IMR-90 (cell line): Measurements from ENCODE around the gene TMEM62.

Experiments
- BHLHE40 ChIP-seq: fragments of 150-350 bp; IDR thresholded peaks from 2 replicates; pipeline ENCODE4 v1.6.1; 2016; ENCODE audit warnings: mild to moderate bottlenecking, low read depth, low read length
- CEBPB ChIP-seq: IDR thresholded peaks from 2 replicates; pipeline ENCODE4 v1.6.1; 2012; ENCODE audit warnings: low read depth, low read length, improper control_type of control experiment
- MAZ ChIP-seq: IDR thresholded peaks from 2 replicates; pipeline ENCODE4 v1.6.1; 2012; ENCODE audit warnings: low read depth, mild to moderate bottlenecking, low read length, improper control_type of control experiment, moderate library complexity, borderline replicate concordance
- MXI1 ChIP-seq: IDR thresholded peaks from 2 replicates; pipeline ENCODE4 v1.6.1; 2012; ENCODE audit warnings: low read depth, mild to moderate bottlenecking, low read length, moderate library complexity, borderline replicate concordance
- POLR2A ChIP-seq: IDR thresholded peaks from 2 replicates; pipeline ENCODE4 v1.6.1; 2012; ENCODE audit warnings: mild to moderate bottlenecking, low read depth, low read length
- RCOR1 ChIP-seq: IDR thresholded peaks from 2 replicates; pipeline ENCODE4 v1.6.1; 2012; ENCODE audit warnings: mild to moderate bottlenecking, low read length, improper control_type of control experiment; ENCODE audit not compliant: insufficient replicate concordance
- RFX5 ChIP-seq: IDR thresholded peaks from 2 replicates; pipeline ENCODE4 v1.8.0; 2012; ENCODE audit warnings: low read depth, mild to moderate bottlenecking, low read length, moderate library complexity
- TF ChIP-seq, protein P1 (sequence below): fragments of 150-350 bp; IDR thresholded peaks from 2 replicates; pipeline ENCODE4 v1.6.1; 2016; ENCODE audit warnings: low read depth, mild to moderate bottlenecking, low read length, moderate library complexity, borderline replicate concordance
- TF ChIP-seq, protein P2 (sequence below): conservative IDR thresholded peaks from 2 replicates; pipeline ENCODE4 v1.5.1; 2012; ENCODE audit warnings: mild to moderate bottlenecking, low read depth, low read length, improper control_type of control experiment
- TF ChIP-seq, protein P3 (sequence below): fragments of 150-350 bp; IDR thresholded peaks from 2 replicates; pipeline ENCODE4 v1.6.1; 2017; ENCODE audit warnings: mild to moderate bottlenecking, antibody characterized with exemption, low read length, low read depth

DNA sequence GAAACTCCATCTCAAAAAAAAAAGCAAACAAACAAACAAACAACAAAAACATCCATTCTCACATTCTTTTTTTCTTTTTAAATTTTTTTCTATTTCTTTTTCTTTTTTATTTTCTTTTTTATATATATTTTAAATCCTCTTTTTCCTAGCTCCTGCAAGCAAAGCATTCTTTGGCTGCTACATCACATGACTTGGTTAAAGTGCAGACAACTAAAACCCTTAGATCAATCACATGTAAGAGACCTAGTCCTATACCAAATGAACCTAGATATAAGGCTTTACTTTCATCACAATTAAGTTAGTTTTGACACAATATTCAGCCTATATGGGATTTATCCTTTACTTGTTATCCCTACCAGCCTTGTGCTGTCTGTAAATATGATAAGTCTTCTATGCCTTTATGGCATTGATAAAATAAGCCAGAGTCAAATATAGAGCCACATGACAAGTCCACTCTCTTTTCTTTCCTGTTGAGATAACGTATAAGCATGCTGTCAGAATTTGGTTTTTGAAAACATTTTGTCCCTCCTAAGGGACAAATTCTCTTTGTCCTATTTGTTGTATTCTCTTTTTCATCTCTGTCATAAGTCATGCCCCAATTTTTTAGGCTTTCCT is 38.9 kb upstream of the TMEM62 start:
- TF ChIP-seq RCOR1: no peak
- TF ChIP-seq, protein P1, sequence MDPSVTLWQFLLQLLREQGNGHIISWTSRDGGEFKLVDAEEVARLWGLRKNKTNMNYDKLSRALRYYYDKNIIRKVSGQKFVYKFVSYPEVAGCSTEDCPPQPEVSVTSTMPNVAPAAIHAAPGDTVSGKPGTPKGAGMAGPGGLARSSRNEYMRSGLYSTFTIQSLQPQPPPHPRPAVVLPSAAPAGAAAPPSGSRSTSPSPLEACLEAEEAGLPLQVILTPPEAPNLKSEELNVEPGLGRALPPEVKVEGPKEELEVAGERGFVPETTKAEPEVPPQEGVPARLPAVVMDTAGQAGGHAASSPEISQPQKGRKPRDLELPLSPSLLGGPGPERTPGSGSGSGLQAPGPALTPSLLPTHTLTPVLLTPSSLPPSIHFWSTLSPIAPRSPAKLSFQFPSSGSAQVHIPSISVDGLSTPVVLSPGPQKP: no peak
- no peak for TF ChIP-seq POLR2A
- no peak for TF ChIP-seq CEBPB
- TF ChIP-seq MAZ: no peak
- TF ChIP-seq MXI1: no peak
- TF ChIP-seq, protein P2, sequence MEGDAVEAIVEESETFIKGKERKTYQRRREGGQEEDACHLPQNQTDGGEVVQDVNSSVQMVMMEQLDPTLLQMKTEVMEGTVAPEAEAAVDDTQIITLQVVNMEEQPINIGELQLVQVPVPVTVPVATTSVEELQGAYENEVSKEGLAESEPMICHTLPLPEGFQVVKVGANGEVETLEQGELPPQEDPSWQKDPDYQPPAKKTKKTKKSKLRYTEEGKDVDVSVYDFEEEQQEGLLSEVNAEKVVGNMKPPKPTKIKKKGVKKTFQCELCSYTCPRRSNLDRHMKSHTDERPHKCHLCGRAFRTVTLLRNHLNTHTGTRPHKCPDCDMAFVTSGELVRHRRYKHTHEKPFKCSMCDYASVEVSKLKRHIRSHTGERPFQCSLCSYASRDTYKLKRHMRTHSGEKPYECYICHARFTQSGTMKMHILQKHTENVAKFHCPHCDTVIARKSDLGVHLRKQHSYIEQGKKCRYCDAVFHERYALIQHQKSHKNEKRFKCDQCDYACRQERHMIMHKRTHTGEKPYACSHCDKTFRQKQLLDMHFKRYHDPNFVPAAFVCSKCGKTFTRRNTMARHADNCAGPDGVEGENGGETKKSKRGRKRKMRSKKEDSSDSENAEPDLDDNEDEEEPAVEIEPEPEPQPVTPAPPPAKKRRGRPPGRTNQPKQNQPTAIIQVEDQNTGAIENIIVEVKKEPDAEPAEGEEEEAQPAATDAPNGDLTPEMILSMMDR: no peak
- no peak for TF ChIP-seq RFX5
- TF ChIP-seq BHLHE40: no peak
- TF ChIP-seq, protein P3, sequence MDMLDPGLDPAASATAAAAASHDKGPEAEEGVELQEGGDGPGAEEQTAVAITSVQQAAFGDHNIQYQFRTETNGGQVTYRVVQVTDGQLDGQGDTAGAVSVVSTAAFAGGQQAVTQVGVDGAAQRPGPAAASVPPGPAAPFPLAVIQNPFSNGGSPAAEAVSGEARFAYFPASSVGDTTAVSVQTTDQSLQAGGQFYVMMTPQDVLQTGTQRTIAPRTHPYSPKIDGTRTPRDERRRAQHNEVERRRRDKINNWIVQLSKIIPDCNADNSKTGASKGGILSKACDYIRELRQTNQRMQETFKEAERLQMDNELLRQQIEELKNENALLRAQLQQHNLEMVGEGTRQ: no peak
